GM18870 (cell line): Measurements from ENCODE around the gene BCKDHB.
"Not testable (repeated sequence)": the region's sequence is repeated elsewhere in the genome, so short reads cannot be mapped to it uniquely, and the experiment has no call there.

ENCODE experiments used
- ATAC-seq: cut with Tn5 transposase; IDR thresholded peaks from one replicate; pipeline ENCODE4 v1.9.1; 2021; ENCODE audit warnings: moderate library complexity; ENCODE audit not compliant: unreplicated experiment

Gene BCKDHB

DNA sequence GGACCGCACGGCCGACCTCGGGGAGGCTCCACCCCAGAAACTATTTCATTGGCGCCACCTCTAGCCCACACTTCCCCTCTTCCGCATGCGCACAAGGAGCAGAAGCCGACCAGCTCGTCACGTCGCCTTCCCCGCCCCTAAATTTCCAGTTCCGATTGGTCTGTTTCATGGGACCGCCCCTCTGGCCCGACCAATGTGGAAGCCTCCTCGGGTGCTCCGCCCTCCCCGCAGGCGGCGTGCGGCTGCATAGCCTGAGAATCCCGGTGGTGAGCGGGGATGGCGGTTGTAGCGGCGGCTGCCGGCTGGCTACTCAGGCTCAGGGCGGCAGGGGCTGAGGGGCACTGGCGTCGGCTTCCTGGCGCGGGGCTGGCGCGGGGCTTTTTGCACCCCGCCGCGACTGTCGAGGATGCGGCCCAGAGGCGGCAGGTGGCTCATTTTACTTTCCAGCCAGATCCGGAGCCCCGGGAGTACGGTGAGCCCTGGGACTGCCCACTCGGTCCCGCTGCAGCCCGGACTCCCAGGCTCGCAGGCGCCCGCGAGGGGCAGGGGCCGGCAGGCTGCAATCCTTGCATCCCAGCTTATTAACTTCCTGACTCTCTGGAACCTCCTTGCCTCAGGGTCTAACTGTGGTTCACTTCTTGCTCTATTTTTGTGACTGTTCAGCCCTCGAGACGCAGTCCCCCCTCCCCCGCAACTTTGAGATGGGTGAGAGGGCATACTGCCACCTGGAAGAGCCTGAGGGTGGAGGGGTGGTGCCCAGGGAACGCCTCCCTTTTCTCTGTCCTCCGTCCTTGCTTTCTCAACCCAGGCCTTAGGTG, at the start of gene BCKDHB:
Gene BCKDHB, plus strand, starts transcription at position 254 of the 818 bp plus-strand sequence. Its CDS starts 23 bp downstream, at position 277.
- peak; percentile 96 for ATAC-seq

DNA sequence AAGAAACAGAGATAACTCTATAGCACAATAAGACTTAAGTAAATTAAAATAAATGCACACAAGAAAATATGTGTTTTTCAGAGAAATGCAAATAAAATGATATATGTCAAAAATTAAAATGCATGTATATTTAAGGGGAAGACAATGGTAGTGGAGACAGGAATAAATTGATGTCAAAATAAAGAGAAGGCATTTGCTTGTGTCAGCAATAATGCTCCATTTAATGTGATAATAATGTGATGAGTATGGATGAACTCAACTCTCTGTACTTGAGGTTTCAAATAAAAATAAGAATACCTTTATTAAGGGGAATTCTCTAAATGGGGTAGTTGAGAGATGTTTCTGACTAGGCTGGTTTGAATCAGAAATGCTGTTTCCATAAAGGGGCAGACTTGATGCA, 45.7 kb upstream of the BCKDHB start:
- no peak for ATAC-seq

DNA sequence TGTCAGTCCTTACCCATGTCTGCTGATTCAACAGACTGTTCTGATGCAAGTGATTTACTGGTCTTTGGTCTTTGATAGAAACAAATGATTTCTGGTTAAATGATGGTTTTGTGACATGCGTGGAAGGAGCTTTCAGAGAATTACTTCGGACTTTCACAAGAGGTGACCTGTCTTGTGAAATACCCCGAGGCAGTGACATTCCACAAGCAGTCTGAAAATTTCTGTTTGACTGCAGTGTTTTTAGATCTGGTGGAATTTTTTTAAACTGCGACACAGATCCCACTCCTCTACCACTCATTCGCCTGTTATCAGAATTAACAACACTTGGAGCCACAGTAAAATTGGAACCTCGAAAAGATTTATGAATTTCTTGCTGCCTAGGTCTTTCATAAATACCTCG, 38.3 kb upstream of the BCKDHB start:
- not testable (repeated sequence) for ATAC-seq

DNA sequence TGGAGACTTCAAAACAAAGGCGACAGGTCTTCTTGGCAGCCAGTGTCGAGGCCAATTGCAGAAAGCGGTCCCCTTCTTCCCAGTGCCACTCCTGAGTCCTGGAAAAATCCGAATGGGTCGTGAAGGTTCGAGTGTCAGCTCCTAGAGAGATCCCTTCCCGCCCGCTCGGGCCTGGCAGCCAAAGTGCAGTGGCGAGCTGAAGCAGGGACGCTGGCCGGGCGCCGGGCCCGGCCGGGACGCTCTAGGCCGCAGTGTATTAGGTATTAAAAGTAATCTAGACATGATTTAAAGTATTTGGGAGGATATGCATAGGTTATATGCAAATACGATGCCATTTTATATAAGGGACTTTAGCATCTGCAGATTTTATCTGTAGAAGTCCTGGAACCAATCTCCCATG, 36.0 kb upstream of the BCKDHB start:
- ATAC-seq, result not testable (repeated sequence)

DNA sequence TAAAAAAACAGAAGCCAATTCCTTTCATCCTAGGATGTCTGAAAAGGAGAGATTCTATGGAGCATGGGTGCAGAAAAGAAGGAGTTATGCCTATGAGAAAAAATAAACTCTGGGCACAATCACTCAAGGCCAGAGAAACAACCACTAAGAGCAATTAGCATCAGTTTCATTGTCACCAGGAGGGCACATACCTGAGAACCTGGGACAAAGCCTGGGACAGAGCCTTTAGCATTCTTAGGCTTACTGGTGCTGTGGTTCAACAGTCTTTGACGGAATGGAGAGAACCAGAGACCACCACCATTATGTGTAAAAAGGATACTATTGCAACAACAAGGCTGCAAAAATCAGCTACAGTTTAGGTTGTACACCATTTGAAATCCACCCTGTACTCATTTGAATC, 29.4 kb upstream of the BCKDHB start:
- no peak for ATAC-seq

DNA sequence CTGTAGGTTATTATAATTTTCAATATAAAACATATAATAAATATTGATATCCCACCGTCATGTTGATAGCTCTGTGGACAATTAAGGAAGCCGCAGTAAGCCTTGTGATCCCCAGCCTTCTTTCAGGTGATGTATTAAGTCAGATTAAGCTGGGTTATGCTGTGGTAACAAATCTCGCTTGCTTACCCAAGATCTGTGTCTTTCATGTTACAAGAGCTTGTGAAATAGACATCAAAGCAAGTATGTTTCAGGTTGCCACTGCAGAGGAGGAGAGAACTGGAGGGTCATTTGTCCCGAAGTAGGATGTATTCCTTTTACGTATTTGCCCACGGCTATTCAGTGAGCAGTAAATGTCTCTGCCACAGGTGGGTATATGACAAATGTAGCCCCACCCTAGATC, 17.8 kb upstream of the BCKDHB start:
- ATAC-seq, result no peak

DNA sequence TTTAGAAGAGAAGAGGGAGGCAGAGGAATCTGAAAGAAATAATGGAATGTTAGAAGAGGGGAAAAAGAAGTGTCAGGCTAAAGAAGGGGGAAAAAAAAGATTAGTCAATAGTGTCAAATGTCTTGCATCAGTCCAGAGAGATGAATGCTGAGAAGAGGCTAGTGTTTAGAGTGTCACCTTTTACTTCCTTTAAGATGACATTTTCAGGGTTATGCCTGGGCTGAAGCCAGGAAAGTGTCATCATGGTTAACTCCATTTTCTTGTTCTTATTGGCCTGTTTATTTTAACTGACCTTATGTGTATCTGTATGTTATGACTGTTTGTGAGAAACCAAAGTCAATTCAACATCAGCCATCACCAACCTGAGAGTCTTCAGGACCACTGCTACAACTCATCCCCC, 15.0 kb upstream of the BCKDHB start:
- no peak for ATAC-seq

DNA sequence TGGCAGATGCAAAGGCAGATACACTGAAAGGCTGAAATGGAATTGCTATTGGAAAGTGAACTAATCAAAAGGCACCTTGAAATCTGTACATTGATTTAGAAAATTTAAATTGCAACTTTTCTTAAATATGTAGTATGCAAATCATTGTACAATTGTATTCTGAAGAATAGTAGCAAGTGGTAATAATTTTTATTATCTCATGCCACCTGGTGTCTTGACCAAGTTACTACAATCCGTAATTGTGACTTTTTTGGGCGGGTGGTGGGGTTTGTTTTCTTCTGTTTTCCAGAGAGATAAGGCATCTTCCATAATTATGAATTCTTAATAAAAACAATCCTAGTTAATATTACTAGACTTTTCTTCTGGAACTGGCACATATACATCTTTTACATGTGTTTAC, 12.5 kb upstream of the BCKDHB start:
- no peak for ATAC-seq

DNA sequence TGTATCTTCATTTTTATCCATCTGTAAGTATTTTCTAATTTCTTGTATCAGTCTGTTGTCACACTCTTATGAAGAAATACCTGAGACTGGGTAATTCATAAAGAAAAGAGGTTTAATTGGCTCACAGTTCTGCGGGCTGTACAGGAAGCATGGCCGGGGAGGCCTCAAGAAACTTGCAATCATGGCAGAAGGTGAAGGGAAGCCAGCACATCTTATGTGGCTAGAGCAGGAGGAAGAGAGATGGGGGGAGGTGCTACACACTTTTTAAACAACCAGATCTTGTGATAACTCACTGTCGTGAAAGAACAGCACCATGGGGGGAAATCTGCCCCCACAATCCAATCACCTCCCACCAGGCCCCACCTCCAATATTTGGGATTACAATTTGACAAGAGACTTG, 10.9 kb upstream of the BCKDHB start:
- no peak for ATAC-seq

DNA sequence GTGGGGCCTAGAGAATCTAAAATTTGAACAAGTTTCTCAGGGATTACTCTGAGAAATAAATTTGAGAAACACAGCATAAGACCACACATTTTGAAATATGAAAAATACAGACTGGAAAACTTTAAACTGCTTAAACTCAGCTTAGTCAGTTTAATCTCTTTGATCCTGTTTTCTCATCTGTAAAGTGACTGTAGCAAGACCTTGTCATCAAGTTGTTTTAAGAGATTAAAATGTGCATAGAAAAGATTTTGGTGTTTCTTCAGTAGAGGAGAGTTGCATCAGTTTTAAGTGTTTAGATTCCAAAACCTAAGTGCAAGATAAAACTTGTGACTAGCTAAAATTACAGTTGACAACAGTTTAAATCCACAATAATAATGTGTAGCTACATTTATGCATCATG, 8.1 kb upstream of the BCKDHB start:
- no peak for ATAC-seq

DNA sequence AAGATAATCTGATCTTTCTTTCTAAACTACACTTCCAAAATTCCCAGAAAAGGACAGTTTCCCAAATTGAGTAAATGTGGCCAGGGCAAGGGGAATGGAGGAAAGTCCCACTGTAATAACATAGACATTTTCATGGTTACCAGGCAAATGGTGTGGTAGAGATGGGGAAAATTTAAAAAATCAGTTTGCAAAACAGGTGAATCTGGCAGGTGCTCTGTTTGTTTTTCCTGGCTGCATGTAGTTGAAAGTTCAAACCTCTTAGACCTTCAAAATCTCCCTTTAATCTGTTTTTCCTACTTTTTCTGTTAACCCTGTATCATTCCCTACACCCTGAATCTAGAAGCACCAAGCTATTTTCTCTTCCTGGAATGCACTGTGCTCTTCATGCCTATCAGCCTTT, 2.0 kb upstream of the BCKDHB start:
- no peak for ATAC-seq

DNA sequence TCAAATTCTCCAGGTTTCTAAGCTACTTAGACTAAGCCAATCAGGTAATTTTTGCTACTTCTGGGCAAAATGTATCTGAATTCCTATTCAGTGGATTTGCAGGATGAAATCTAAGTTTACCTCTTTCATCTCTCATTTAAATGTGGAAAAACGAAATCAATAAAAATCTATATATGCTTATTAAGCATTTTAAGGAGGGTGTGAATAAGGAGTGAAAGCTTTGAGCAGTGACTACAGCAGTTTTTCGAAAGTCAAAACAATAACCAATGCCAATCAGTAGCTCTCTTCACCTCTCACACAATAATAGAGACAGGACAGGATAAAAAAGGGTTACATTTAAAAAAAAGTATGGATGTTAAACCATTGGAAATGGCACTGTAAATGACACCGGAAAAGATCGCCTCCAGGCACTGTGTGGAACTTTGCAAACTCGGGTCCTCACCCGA, 476 bp upstream of the BCKDHB start:
- peak; percentile 22 for ATAC-seq

DNA sequence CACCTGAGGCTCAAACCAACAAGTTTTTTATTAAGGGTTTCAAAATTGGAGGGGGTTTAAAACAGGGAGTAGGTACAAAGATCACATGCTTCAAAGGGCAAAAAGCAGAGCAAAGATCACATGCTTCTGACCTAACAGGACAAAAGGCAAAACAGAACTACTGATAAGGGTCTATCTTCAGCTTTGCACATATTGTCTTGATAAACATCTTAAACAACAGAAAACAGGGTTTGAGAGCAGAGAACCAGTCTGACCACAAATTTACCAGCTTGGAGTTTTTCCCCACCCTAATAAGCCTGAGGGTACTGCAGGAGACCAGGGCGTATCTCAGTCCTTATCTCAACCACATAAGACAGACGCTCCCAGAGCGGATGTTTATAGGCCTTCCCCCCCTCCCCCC, 16.1 kb downstream of the BCKDHB start:
- ATAC-seq, result not testable (repeated sequence)

DNA sequence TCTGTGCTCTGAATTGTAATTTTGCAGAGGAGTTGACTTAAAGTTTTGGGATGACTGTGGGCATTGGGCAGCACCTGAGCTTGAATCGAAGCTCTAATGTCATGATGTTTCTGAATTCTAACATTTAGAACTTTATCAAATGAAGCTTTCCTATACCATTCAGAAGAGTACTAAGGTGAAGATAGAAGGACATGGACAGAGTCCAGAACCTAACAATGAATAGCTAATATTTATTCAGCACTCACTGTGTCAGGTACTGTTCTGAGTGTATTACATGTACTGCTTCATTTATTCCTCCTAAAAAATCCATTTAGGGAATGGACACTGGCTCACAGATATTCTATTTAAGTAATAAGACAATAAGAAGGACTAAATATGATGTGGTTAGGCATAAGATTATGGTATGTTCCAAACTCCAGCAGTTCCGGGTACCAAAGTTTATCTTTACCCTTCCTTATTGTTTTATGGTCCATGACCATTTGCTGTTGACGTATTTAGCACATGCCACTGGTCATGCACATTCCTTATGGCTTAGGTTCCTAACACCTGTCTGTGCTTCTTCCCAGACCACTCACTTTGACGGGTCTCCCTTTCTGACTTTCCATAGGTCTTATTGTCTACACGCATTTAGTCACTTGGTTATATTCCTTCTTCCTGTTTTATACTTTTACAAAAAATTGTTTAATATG, 20.3 kb downstream of the BCKDHB start:
- no peak for ATAC-seq

DNA sequence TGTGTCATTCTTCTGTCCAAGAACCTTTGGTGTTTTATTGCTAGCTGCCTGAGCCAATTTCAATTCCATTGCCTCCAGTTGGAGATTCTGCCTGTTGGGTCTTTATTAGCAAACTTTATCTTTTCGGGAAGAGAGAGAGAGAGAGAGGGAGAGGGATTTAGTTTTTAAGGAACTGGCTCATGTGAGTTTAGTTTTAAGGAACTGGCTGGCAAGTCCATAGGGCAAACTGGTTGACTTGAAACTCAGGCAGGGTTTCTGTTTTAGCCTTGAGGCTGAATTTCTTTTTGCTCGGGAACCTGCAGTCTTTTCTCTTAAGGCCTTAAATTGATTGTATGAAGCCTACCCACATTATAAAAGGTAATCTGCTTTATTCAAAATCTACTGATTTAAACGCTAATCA, 23.0 kb downstream of the BCKDHB start:
- no peak for ATAC-seq

DNA sequence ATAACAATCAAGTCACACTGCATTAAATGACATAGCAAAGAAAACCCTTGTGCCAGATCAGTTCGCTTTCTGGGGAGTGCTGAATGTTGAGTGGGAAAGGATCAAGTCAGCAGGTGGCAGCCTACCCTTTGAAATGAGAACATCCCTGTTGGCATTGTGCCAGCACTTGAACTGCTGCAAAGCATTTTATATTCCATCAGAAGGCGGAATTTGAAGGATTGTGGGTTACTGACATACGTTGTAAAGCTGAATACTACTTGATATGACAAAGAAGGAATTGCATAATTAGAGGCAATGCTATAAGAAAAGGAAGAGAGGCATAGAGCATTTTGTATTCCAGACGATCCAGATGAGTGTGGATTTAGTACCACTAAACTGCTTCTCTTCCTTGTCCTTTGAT, 26.5 kb downstream of the BCKDHB start:
- ATAC-seq, result no peak

DNA sequence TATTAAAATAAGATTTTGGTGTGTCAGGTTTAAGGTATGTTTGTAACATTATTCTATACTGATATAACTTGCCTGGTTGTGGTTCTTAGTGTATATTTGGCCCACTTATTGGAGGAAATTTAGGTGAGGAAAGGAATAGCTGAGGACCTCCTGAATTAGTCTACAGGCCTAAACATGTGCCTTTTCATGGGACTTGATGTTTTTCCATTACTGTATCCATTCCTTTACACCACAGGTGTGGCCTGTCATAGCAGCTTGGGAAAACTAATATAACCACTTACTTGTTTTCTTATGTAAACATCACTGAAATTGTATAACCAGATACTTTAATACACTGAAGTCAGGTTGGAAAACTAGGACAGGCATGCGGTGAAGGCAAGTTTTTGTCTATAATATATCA, 27.6 kb downstream of the BCKDHB start:
- ATAC-seq, result no peak

DNA sequence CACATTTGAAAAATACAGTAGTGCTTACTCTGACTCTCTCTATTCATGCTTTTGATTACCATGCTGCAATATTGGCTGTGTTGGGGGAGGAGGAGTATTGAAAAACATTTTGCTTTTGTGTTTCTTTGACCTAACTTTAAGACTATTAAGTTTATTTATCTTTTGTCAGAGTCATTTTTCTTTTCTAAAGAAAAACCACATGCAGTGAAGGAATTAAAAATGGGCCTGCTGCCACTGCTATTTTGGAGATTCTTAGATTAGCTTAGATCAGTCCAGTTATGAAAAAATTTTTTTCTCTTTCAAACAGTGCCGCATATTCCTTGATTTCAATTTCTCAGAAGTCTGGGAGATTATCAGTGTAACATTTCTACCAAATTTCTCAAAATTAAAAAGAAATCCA, 36.1 kb downstream of the BCKDHB start:
- no peak for ATAC-seq

DNA sequence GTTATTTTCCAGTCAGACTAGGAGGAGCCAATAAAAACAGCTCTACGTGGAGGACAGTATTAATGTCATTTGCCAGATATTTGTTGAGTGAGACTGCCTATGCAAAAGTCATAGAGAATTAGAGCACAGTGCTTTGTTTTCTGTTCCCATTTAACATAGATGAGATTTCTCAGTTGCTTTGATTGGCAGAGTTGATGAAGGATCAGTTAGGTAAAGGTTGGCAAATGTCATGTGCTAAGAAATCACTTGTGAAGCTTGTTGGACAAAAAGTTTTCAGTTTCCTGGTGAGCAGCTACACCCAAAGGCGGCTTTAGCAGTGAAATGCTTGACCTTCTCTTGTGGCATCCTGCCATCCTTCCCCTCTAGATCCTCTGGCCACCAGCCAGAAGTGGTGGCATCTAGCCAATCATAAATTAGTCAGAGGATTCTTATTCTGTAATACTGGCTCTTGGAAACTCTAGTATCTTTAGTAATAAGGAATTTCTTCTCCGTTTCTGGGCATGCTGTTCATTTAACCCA, 37.0 kb downstream of the BCKDHB start:
- ATAC-seq, result no peak

DNA sequence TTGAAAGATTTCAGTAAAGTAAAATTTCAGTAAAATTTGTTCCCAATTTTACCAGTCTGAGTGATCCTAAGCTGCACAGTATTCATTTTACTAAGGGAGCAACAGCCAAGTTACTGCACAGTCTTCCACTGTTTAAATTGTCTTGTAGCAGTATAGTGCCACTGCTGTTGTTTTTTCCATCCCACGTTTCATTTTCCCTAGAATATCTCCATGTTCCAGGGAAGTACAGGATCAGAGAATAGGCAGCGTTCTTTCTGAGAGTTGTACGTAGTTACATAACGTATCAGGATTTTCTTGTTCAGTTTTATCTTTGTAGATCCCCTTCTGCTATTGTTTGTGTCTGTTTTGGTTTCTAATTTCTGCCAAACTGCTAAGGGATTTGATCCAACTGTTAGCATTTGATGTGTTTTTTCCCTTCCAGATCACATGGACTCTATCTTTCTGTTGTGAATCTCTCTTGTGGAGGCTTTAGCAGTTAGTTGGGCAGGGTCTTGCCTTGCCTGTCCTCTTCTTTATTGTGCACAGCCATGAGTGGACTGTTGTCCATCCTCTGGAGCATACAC, 38.4 kb downstream of the BCKDHB start:
- ATAC-seq, result no peak

DNA sequence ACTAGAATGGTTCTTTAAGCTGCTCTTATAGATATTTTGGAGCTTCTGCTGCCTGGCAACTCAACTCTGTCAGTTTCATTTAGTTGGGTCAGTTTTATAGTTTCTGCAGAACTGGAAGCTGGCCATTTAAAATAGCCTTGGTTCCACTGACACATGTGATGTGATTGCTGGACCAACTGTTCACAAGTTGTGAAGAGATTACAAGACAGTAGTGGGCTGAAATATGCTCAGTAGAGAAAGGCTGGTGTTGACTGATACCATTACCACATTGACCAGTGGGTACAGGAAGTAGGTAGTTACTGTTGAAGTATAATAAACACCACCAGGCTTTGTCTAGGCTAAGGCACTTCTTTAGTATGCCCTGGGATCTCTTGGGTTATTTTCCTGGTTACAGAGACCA, 39.0 kb downstream of the BCKDHB start:
- ATAC-seq, result peak; percentile 75

DNA sequence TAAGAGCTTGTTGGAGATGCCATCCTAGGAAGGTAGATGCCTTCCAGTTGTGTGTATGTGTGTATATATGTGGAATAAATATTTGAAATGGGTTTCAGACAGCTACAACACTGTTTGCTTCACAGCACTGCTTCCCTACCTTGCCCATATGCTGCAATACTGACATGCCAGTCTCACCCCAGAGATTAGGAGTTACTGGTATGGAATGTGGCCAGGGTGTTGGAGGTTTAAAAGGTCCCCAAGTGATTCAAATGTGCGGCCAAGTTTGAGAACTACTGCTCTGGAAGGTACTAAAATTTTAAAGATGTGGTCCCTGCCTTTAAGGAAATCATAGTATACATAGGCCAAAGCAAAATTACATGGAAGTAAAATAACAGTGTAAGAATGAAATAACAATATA, 39.5 kb downstream of the BCKDHB start:
- no peak for ATAC-seq
